ENCODE results near the gene PAAF1.
"Not testable (repeated sequence)": the region's sequence is repeated elsewhere in the genome, so short reads cannot be mapped to it uniquely, and the experiment has no call there.

PAAF1 gene

DNA sequence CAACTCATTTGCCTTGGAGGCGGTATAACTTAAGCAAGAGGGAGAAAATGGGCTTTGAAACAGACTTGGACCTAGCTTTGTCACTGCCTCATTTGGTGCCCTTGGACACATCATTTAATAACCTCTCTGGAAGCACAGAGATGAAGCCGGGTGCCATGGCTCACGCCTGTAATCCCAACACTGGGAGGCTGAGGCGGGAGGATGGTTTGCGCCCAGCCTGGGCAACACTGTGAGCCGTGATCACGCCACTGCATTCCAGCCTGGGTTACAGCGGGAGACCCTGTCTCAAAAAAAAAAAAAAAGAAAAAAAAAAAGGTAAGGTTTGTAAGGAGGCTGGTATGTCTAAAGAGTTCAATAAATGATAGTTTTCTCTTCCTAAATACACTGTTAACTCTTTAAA is 959 bp upstream of the PAAF1 start:
- peak; percentile 23 for DNase-seq
- in situ Hi-C loops (cut with MboI; ENCODE audit: low pct_unique_long_range_greater_than_20kb, low sequenced_read_pairs) = no loop called here

GRCh38 chr11:73878771-73879170 is 2.0 kb downstream of the PAAF1 start:
- in situ Hi-C loops (cut with MboI; ENCODE audit: low pct_unique_long_range_greater_than_20kb, low sequenced_read_pairs) = no loop called here
- DNase-seq = no peak

DNA sequence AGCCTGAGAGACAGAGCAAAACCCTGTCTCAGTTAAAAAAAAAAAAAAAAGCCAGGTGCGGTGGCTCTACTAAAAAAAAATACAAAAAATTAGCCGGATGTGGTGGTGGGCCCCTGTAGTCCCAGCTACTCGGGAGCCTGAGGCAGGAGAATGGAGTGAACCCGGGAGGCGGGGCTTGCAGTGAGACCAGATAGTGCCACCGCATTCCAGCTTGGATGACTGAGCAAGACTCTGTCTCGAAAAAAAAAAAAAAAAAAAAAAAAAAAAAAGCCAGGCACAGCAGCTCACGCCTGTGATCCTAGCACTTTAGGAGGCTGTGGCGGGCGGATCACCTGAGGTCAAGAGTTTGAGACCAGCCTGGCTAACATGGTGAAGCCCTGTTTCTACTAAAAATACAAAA is 3.6 kb downstream of the PAAF1 start:
- in situ Hi-C loops (cut with MboI; ENCODE audit: low pct_unique_long_range_greater_than_20kb, low sequenced_read_pairs); DNase-seq: not testable (repeated sequence)

GRCh38 chr11:73883856-73884255 is 7.1 kb downstream of the PAAF1 start:
- in situ Hi-C loops (cut with MboI; ENCODE audit: low pct_unique_long_range_greater_than_20kb, low sequenced_read_pairs) = no loop called here
- no peak for DNase-seq

DNA sequence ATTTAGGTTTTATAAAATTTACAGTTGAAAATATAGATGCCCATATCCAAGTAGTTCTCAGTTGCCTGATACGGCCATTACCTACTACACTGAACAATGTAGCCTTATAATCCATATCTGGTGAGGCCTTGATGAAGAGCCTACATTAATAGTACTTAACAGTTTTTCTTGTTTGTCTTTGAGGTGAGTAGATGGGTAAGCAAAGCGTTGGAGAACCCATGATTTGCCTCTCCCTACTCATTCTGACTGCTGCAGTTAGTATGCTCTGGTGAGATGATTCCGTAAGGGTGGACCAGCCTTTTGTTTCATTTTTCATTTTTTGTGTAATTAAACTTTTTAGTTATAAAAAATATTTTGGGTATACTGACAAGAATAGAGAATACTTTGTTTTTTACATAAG is 11.4 kb downstream of the PAAF1 start:
- no peak for DNase-seq
- in situ Hi-C loops (cut with MboI; ENCODE audit: low pct_unique_long_range_greater_than_20kb, low sequenced_read_pairs) = no loop called here

GRCh38 chr11:73889019-73889418 is 12.2 kb downstream of the PAAF1 start:
- DNase-seq = no peak
- in situ Hi-C loops (cut with MboI; ENCODE audit: low pct_unique_long_range_greater_than_20kb, low sequenced_read_pairs) = no loop called here

DNA sequence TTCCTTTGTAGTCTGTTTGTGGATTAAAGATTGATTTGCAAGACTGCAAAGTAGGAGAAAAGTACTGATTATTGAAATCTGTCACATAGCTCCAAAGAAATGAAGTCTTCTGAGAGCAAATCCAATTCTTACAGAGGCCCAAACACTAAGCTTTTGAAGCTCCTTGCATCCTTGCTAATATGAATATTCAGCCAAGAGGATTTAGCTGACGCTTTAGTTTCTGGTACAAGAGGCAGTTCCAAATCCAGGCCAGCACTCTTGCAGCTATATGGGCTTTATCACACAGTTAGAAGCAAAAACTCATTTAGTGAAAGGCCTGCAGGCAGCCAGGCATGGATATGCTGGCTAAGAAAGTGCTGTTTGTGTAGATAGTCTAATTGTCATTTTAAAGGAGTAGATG is 12.7 kb downstream of the PAAF1 start:
- no peak for DNase-seq
- in situ Hi-C loops (cut with MboI; ENCODE audit: low pct_unique_long_range_greater_than_20kb, low sequenced_read_pairs) = no loop called here

GRCh38 chr11:73893041-73893440 is 16.2 kb downstream of the PAAF1 start:
- DNase-seq = no peak
- in situ Hi-C loops (cut with MboI; ENCODE audit: low pct_unique_long_range_greater_than_20kb, low sequenced_read_pairs) = no loop called here

DNA sequence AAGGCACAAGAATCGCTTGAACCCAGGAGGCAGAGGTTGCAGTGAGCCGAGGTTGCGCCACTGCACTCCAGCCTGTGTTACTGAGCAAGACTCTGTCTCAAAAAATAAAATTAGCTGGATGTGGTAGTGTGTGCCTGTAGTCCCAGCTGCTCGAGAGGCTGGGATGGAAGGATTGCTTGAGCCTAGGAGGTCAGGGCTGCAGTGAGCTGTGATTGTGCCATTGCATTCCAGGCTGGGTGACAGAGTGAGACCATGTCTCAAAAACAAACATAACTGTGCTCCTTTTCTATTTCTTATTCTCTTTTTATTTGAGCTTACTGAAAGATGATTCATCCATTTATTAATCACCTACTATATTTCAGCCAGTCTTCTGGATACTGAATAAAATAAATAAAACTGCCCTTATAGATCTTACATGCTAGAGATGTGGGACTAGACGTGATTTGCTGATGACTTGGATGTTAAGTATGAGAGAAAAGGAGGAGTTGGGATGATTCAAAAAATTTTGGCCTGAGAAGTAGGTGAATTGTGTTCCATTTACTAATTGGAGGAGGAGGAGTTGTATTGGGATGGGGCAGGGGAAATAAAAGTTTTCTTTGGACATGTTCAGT is 18.0 kb downstream of the PAAF1 start:
- no peak for DNase-seq
- in situ Hi-C loops (cut with MboI; ENCODE audit: low pct_unique_long_range_greater_than_20kb, low sequenced_read_pairs) = no loop called here

- no peak for DNase-seq
- in situ Hi-C loops (cut with MboI; ENCODE audit: low pct_unique_long_range_greater_than_20kb, low sequenced_read_pairs) = no loop called here
Observed at GRCh38 chr11:73902303-73902702, 25.5 kb downstream of the PAAF1 start.

DNA sequence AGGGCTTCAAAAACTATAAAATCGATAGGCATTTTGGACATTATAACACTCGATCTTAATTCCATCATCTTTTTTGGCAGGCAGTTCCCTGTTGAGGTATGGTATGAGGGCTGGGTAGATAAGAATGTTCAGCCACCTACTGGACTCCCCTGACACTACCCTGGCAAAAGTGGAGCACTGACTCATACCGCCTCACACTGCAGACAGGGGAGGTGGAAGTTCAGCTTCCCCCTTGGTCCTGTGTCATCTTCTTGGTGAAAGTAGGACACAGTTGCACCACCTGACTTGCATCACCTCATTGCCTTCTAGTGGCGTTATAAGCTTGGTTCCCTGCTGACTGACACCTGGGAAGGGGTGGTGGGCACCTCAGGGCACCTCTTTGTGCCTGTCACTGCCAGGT is 30.4 kb downstream of the PAAF1 start:
- peak; percentile 31 for DNase-seq
- in situ Hi-C loops (cut with MboI; ENCODE audit: low pct_unique_long_range_greater_than_20kb, low sequenced_read_pairs) = no loop called here

DNA sequence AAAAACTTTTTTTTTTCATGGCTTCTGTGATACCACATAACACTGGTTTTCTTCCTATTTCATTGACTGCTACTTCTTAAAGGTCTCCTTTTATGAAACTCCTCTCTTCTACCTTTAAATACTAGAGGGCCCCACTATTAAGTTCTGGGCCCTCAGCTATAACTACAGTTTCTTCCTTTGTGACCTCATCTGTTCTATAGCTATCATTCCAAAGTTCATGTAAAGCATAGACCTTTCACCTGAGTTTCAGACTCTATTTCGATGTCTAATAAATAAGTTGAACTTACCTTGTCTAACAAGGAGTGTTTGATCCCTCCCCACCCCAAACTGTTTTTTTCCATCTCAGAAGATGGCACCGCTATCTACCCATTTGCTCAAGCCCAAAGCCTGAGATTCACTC is 35.2 kb downstream of the PAAF1 start:
- DNase-seq = no peak
- in situ Hi-C loops (cut with MboI; ENCODE audit: low pct_unique_long_range_greater_than_20kb, low sequenced_read_pairs) = no loop called here

DNA sequence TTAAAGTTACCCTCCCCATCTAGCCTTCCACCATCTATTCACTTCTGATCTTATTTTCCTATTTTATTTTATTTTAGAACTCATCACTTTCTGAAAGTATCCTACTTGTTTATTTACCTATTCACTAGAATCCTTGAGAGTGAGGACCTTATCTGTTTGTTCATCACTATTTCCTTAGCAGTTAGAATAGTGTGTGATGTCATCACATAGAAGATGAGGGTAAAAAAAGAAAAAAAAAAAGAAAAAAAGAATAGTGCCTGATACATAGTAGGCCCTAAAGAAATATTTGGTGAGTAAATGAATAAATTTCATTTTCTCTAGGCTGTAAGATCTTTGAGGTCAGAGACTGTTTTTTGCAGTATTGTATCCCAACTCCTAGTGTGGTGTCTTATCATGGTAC is 36.7 kb downstream of the PAAF1 start:
- DNase-seq = no peak
- in situ Hi-C loops (cut with MboI; ENCODE audit: low pct_unique_long_range_greater_than_20kb, low sequenced_read_pairs) = no loop called here

GRCh38 chr11:73914284-73914683 is 37.5 kb downstream of the PAAF1 start:
- DNase-seq = no peak
- in situ Hi-C loops (cut with MboI; ENCODE audit: low pct_unique_long_range_greater_than_20kb, low sequenced_read_pairs) = no loop called here

DNA sequence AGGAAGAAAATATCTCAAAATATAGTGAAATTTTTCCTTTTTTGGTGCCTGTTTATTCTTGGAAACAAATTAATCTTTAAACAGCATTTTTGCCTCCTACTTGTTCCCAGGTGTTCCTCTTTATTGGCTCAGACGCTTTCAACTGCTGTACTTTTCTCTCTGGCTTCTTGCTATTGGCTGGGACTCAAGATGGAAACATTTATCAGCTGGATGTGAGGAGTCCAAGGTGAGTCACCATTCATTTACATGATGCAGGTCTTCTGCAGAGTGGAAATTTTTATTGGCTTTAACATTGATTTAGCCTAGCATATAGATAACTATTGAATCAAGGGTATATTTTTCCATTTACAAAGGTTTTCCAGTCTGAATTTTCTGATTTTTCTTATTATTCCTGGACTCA is 39.6 kb downstream of the PAAF1 start:
- in situ Hi-C loops (cut with MboI; ENCODE audit: low pct_unique_long_range_greater_than_20kb, low sequenced_read_pairs) = no loop called here
- no peak for DNase-seq

DNA sequence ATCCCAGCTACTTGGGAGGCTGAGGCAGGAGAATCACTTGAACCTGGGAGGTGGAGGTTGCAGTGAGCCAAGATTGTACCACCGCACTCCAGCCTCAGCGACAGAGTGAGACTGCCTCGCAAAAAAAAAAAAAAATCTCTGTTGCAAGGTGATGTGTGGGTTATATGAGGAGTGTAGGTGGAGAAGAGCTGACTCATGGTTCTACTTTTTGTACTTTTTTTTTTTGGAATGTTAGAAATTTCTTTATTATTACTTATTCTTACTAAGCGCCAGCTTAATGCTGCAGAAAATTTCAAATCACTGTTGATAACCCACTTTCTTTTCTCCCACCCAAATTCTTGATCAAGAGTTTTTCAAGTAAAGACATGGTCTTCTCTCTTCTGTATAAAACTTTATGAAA is 44.4 kb downstream of the PAAF1 start:
- in situ Hi-C loops (cut with MboI; ENCODE audit: low pct_unique_long_range_greater_than_20kb, low sequenced_read_pairs) = no loop called here
- no peak for DNase-seq

GRCh38 chr11:73929388-73929787 is 52.6 kb downstream of the PAAF1 start:
- no peak for DNase-seq
- in situ Hi-C loops (cut with MboI; ENCODE audit: low pct_unique_long_range_greater_than_20kb, low sequenced_read_pairs) = no loop called here

GRCh38 chr11:73931039-73931645 is 54.3 kb downstream of the PAAF1 start:
- in situ Hi-C loops (cut with MboI; ENCODE audit: low pct_unique_long_range_greater_than_20kb, low sequenced_read_pairs) = no loop called here
- DNase-seq = peak; percentile 82

GRCh38 chr11:73931951-73932350 is 55.2 kb downstream of the PAAF1 start:
- in situ Hi-C loops (cut with MboI; ENCODE audit: low pct_unique_long_range_greater_than_20kb, low sequenced_read_pairs) = no loop called here
- no peak for DNase-seq

GRCh38 chr11:73932781-73933180 is 56.0 kb downstream of the PAAF1 start:
- in situ Hi-C loops (cut with MboI; ENCODE audit: low pct_unique_long_range_greater_than_20kb, low sequenced_read_pairs) = no loop called here

GRCh38 chr11:73936047-73936446 is 59.2 kb downstream of the PAAF1 start:
- DNase-seq; in situ Hi-C loops (cut with MboI; ENCODE audit: low pct_unique_long_range_greater_than_20kb, low sequenced_read_pairs): not testable (repeated sequence)

More at GRCh38 chr11:73932781-73933180, 56.0 kb downstream of the PAAF1 start:
- no peak for DNase-seq
